GM13977 (cell line): ENCODE measurements around the gene FARS2.
A peak's percentile ranks its signal among the peaks of the same experiment; 100 is the strongest.

Source experiments
- DNase-seq: peaks from one replicate; pipeline ENCODE4 v3.0.0; 2012; ENCODE audit warnings: low spot score
- in situ Hi-C: fragments of 300-500 bp; cut with MboI; formaldehyde crosslinking; loops from one replicate; pipeline ENCODE4 v1.12.0; 2022; ENCODE audit warnings: low sequenced_read_pairs, low pct_unique_long_range_greater_than_20kb, mixed read lengths, inconsistent platforms; ENCODE audit not compliant: unreplicated experiment
- TF ChIP-seq, protein P1 (sequence below): IDR thresholded peaks from 2 replicates; pipeline ENCODE4 v1.5.1; 2012; ENCODE audit warnings: mild to moderate bottlenecking, control low read depth; ENCODE audit not compliant: insufficient read depth; ENCODE audit errors: extremely low read depth, missing control alignments

FARS2 gene

DNA sequence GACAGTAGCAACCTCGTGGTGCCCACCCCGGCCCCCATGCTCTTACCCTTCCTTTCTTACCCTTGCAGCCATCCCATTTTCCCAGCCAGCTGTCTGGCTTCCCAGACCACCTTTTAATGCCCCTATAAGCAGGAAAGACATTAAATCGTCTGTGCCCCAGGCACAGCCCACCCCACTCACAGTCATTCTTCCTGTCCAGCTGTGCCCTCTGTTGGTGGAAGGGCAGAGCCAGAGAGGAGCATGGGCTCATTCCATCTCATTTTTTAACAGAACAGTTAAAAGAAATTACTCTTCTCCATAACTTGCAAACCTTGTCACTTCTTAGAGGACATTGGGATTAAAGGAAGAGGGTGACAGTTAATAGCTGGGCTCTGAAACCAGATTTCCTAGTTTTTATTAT is 504.9 kb downstream of the FARS2 start:
- TF ChIP-seq, protein P1, sequence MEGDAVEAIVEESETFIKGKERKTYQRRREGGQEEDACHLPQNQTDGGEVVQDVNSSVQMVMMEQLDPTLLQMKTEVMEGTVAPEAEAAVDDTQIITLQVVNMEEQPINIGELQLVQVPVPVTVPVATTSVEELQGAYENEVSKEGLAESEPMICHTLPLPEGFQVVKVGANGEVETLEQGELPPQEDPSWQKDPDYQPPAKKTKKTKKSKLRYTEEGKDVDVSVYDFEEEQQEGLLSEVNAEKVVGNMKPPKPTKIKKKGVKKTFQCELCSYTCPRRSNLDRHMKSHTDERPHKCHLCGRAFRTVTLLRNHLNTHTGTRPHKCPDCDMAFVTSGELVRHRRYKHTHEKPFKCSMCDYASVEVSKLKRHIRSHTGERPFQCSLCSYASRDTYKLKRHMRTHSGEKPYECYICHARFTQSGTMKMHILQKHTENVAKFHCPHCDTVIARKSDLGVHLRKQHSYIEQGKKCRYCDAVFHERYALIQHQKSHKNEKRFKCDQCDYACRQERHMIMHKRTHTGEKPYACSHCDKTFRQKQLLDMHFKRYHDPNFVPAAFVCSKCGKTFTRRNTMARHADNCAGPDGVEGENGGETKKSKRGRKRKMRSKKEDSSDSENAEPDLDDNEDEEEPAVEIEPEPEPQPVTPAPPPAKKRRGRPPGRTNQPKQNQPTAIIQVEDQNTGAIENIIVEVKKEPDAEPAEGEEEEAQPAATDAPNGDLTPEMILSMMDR, result peak; percentile 43
- in situ Hi-C loops, result no loop called here
- DNase-seq, result no peak

DNA sequence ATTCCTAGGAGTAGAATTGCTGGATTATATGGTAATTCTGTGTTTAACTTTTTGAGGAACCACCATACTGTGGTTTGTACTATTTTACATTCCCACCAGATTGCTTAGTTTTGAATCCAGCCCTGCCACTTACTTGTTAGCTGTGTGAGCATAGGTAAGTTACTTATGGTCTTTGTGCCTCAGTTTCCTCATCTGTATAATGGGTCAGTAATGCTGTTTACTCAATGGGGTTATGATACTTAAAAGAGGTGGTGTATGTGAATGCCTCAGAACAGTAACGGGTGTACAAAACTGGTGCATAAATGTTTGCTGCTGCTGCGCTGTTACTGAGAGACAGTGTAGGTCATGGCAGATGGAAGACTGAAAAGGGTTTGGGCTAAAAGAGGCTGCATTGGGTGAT is 506.2 kb downstream of the FARS2 start:
- TF ChIP-seq, protein P1, result no peak
- no peak for DNase-seq
- in situ Hi-C loops, result no loop called here

DNA sequence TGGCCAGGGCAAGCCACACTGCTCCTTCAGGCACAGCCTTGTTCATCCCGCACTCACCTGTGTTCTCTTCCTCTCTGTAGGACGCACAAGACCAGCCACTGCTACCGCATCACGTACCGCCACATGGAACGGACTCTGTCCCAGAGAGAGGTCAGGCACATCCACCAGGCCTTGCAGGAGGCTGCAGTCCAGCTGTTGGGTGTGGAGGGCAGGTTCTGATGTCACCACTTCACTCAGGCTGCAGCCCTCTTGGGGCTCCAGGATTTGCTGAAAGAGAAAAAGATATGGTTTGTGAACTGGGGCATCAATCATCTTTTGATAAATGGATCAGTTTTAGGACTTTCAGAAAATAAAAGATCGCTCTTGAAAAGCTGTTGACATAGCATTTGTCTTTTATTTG is 509.9 kb downstream of the FARS2 start:
- in situ Hi-C loops, result no loop called here
- TF ChIP-seq, protein P1, result no peak
- no peak for DNase-seq

DNA sequence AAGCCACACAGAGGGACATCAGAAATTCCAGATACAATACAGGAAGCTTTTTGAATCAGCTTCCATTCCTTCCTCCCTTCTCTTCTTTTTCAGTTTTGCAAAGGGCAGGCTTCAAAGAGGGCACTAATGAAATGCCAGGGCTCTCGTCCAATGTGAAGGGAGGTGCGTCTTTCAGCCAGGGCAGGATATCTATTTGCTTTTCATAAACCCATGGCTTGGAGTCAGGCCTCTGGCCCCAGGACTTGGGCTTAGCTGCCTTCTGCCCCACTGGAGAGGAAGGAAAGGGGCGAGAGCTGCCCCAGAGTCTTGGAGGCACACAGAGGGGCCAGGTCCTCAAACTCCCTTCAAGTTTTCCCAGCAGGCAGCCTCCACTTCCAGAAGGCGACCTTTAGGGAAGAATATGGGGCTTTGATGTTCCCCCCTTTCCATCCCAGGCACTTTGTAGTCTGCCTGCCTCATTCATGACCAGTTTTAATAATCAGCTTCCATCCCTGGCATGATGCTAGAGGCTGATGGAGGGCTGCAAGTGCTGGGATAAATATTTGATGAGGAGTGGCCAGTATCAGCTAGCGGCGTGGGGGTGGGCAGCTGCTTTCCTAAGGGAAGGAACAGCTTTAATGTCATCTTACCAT is 510.6 kb downstream of the FARS2 start:
- TF ChIP-seq, protein P1, result no peak
- DNase-seq, result no peak
- in situ Hi-C loops, result no loop called here

DNA sequence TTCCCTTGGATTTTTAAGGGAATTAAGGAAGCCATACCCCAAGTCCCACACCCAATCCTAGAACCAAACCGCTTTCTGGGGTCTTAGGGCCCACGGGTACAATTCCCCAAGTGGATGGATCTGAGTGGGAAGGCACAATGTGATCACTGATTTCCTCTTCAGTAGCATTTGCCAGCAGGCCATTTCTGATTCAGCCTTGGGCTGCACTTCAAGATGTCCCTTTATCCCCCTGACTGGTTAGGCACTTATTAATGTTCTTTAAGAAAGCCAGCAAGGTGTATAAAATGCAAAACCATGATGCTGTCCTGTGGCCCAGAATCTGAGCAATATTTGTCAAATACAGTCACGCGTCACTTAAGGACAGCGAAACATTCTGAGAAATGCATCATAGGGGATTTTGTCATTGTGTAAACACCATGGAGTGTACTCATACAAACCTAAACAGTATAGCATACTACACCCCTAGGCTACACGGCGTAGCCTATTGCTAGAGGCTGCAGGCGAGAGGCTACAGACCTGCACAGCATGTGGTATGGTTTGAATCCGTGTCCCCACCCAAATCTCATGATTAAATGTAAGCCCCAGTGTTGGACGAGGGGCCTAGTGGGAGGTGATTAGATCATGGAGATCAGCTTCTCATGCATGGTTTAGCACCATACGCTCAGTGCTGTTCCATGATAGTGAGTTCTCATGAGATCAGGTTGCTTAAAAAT is 511.3 kb downstream of the FARS2 start:
- in situ Hi-C loops, result no loop called here
- DNase-seq, result no peak
- TF ChIP-seq, protein P1, result no peak

DNA sequence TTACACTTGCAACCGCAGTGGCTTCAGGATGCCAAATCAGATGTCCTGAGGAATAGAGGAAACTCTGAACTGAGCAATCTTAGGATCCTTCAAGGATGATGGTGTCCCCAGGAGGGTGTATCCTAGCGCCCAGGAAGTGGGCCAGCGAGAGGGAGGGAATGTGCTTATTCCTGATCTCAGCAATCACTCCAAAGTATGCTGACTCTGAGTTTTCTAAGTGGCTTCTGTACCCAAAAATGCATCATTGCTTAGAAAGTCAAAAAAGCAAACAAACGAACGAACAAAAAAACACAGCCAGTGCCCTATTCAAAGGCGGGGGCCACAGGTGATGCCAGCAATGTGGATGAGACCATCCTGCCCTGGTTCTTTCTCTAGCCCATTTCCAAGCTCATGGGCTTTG is 514.8 kb downstream of the FARS2 start:
- TF ChIP-seq, protein P1, result no peak
- in situ Hi-C loops, result no loop called here
- DNase-seq, result no peak
